Effector CD4-positive, alpha-beta T cell (primary cell): ENCODE measurements around the gene GPR143. TPM values are rescaled to one million over a fixed set of nuclear protein-coding genes. Genes with fewer than 3 reads are reported as not detected.
"Not testable (repeated sequence)": the region's sequence is repeated elsewhere in the genome, so short reads cannot be mapped to it uniquely, and the experiment has no call there.

Source experiments
- DNase-seq: peaks from one replicate; pipeline ENCODE4 v3.0.0-alpha.2; 2020
- total RNA-seq: gene quantifications from one replicate; lab custom pipeline; 2026; lab: John Stamatoyannopoulos, UW

Gene GPR143
- total RNA-seq: not detected

DNA sequence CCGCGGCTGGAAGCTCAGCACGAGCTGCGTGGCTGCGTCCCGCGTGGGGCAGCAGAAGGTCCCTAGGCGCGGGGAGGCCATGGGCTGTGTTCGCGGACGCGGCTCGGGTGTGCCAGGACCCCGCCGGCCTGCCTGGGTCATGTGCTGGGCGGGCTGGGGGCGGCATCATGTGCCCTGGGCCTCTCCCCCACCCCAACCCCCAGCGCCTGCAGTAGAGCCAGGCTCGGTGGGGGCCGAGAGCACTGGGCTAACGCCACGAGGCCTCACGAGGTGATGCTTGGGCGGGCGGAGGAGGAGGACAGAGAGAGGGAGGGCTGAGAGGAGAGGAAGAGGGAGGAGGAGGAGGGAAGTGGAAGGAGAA lies at the start of gene GPR143:
Gene GPR143, minus strand, starts transcription at position 111 of the 361 bp plus-strand sequence. Its CDS starts 30 bp downstream, at position 81.
- no peak for DNase-seq

DNA sequence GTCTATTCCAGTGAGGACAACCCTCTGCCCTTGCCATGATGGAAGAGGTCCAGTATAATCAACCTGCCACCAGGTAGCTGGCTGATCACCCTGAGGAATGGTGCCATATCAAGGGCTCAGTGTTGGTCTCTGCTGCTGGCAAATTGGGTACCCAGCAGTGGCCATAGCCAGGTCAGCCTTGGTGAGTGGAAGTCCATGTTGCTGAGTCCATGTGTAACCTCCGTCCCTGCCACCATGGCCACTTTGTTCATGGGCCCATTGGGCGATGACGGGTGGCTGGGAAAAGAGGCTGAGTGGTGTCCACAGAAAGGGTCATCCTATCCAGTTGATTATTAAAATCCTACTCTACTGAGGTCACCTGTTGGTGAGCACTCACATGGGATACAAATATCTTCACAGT lies 45.4 kb upstream of the GPR143 start:
- DNase-seq: not testable (repeated sequence)

DNA sequence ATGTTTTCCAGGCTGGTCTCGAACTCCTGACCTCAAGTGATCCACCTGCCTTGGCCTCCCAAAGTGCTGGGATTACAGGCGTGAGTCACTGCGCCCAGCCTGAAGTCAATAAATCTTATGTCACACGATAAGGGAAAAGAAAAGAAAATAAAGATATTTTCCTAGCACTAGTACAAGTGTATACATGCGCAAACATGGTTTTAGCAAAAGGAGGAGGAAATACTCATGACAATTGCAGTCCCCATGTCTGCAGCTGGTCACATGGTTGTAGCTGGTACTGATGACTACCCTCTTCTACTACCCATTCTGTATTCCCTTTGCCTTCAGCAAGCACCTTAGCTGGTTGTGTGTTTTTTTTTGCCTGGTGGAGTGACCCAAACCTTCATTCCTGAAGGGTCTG lies 44.2 kb upstream of the GPR143 start:
- not testable (repeated sequence) for DNase-seq

DNA sequence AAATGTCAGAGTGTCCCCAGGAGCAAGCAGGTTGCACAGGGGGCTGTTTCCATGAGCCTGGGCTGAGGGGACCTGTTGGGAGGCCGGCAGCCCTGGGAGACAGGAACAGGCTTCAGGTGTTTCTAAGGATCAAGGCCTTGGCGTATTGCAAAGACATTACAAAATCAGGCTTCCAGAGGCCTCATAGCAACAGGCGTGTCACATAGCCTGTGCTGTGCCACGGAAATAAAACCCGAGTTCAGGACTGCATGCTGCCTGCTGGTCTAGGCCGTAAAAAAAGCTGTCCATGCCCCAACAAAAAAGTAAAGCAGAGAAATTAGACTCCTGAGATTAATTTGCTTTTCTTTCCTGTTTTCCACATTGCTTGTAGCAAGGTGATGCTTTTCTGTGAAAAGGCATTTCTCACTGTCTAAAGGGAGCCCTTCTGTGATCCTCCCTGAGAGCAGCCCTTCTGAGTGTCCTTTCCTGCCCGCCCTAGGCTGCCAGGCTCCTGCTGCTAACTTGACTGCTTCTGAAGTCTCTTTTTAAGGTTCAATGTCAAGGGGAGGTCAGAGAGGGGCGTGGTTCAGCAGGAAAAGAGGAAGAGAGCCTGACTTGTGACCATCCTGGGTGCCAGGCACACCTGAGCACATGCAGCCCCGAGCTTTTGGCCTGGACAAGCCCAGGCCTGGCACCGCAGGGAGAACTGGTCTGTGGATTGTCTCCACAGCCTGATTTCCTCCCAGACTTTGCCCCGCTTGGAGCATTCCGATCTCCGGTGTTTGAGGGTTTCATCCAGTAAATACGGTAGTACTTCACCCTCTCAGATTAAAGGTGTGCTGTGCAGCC lies 41.9 kb upstream of the GPR143 start:
- DNase-seq: no peak

DNA sequence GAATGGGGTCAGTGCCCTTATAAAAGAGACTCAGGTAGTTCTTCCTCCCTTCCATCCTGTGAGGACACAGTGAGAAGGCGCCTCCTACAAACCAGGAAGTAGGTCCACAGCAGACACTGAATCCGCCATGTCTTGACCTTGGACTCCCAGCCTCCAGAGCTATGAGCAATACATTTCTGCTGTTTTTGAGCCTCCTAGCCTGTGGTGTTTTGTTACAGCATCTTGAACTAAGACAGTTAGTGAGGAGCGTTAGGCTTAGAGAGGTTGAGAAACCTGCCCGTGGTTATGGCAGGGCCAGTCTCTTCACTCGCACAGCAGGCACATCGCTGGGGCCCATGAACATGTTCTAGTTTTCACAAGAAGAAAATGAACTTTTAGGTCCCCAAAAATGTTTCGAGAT lies 40.3 kb upstream of the GPR143 start:
- DNase-seq: no peak

DNA sequence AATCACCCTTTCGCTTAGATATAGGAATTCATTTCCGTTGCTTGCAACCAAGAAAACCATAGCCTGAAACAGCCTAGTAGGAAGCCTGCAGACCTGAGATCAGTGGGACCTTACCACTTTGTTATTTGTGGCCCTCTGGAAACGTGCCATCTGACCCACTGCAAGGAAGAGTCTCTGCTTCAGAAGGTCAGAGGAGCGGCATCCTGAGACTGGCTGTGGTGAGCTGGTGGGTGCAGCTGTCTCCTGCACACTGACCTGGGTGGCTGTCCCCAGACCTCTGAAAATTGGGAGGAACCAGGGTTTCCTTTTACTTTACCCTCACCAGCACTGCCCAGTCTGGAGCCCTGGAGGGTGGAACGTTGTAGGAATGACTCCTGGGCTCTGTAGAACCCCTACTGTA lies 38.8 kb upstream of the GPR143 start:
- DNase-seq: no peak

DNA sequence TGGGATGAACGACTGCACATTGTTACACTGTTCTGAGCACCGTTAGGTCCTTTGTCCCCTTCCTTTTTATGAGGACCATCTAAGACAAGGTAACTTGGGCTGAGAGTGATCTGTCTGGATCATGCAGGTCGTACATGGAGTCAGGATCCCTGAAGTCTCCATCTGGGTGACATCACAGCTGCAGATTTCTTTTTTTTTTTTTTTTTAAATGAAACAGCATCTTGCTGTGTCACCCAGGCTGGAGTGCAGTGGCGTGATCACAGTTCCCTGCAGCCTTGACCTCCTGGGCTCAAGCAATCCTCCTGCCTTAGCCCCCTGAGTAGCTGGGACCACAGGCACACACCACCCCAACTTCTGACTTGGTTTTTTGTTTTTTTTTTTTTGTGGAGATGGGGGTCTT lies 37.1 kb upstream of the GPR143 start:
- DNase-seq: no peak

DNA sequence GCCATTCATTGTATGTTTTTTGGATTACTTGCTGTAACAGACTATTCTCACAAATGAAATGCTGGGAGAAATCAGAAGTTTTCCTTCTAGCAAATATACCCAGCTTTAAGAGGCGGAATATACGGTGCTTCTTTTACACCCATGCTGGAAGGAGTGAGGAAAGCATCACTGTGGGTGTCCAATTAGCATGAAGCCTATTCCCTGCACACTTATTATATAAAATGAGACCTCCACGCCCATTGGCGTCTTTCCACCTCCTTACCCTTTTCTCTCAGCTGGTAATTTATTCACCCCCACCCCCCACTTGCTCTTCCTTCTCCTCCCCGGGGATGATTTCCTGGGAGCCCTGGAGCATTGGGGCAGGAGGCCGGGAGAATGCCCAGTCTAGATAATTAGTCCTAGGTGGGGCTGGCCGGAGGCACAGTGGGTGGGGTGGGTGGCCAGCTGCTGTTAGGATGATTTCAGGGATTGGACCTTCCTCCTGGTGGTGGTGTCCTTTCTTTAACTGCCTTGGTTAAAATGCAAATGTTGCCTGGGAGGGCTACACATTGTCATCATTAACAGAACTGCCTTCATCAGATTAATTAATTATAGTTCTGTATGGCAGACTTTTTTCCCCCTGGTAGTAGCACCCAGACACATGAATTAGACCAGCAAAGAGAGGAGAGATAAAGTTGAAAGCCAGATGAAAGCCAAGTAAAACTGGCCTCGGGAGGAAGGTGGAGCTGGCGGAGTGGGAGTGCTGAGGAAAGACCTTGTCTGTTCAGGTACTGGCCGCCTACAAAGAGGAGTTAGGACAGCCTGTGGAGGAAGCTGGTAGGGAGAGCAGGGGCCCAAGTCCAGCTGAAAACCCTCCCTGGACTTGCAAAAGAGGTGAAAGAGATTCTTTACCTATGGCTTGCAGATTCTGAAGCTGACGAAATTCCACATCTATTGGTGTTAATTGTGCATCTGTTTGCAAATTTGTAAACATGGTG lies 32.0 kb upstream of the GPR143 start:
- DNase-seq: no peak

DNA sequence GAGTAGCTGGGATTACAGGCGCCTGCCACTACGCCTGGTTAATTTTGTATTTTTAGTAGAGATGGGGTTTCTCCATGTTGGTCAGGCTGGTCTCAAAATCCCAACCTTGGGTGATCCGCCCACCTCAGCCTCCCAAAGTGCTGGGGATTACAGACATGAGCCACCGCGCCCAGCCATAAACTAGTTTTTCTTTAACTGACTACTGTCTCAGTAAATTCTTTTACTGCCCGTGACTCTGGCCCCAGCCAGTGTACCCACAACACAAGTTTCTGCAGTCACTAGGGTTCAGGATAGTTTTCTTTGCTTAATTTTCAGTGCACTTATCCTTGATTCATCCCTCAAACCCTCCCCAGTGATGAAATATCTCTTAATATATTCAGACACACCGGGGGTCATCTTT lies 28.8 kb upstream of the GPR143 start:
- no peak for DNase-seq

DNA sequence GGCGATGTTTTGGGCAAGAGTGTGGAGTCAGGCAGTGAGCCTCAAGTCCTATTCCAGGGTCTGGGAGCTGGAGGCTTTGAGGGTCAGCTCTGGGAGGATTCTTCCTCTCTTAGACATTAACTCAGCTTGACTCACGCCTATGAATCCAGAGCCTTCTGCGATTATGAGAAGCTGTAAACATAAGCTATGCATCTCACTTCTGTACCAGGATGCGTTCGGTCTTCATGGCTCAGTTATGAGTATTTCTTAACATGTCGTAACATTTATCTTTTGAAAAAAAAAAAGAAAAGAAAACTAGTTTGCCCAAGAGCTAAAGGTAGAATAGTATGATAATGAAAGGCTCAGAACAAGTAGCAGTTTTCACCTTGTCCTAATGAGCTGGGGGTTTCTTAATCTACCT lies 25.2 kb upstream of the GPR143 start:
- DNase-seq: no peak

DNA sequence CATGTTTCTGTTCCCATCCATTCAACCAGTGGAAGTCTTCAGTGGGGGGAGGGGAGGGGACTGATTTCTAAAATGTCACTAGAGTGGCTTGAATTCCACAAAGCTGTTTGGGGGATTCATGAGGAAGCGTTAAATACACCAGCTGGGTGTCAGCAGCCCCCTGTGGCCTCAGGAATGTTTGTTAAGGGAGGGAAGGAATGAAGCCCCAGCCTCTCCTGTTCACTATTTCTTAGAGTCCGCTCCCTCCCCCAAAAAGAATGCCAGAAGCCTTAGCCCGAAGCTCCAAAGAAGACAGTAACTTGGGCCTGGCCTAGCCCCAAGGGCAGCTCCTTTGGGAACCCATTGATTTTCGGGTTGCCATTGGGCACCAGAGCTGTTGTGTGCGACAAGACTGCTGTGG lies 23.9 kb upstream of the GPR143 start:
- DNase-seq: no peak

DNA sequence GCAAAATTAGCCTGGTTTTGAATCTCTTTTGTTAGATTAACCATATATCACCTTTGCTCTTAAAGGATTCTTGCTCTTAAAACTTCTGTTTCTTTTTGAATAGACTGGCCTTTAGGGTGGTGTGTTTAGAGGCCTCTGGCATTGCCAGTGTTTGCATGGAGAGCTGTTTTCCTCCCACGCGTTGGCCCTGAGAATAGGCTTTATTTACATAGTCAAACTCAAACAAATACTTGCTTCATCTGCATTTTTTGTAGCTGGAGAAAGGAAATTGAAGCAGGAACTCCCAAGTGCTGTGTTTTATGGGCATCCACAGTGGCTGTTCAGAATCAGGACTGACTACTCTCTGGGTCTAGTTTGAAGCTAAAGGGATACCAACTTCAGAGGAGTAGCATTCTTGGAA lies 23.3 kb upstream of the GPR143 start:
- no peak for DNase-seq

DNA sequence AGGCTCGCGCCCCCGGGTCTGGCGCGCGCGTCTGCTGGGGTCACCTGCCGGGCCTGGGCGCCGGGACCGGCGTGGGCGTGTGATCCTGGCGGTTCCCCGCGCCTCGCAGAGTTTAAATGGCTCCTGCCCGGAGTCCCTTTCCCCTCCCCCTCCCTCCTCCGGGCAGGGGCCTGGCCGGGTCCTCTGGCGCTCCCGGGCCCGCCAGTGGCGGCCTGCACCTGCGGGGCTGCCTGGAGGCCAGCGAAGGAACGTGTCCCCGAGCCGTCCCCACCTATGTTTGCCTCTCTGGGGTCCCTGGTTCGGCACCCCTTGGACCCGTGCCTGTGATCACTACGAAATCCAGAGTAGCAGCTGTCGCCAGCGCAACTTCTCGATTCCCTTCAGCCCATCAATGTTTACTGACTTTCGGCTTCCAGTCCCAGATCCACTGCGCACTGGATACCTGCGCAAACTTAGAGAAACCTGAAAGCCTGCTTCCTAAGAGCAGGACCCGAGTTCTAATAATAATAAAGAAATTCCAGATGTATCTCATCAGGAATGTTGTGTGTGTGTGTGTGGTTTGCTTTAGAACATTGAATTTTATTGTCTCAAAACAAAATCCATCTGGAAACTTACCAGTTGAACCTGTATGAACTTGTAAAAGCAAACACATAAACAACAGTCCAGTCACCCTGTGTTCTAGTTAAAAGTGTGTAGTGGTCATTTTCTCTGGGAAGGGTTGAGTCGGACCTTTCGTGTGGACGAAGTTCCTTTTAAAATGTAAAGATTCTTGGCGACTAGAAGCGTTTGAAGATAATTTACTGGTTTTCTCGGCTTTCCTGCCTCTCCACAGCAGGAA lies 21.4 kb upstream of the GPR143 start:
- no peak for DNase-seq

DNA sequence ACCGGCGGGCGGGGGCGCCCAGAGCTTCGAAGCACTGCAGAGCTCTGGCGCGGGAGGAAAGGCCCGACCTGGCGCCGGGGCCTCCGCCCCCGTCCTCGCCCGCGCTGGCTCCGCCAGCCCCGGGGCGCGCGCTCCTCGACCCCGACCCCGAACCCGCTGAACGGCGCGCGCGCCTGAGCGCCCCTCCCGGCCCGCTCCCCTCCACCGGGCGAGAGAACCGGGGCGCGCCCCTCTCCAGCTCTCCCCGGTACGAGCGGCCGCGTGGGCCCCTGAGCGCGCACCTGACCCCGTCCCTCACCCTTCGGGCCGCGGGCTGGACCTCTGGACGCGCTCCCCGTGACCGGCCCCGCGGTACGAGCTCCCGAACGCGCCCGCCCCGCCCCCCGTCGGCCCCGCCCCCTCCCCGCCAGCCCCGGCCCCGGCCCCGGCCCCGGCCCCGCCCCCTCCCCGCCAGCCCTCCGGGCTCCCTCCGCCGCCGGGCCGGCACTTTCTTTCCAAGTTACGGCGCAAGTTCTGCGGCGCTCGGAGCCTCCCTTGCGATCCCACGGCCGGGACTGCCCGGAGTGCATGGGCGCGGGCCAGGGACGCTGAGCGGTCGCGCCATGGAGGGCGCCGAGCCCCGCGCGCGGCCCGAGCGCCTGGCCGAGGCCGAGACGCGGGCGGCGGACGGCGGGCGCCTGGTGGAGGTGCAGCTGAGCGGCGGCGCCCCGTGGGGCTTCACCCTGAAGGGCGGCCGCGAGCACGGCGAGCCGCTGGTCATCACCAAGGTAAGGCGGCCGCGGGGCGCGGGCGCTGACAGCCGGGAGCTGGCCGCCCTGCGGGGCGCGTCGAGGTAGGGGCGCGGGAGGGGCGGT lies 20.5 kb upstream of the GPR143 start, which contains the start of gene SHROOM2:
Gene SHROOM2, plus strand, starts transcription at position 486 of the 854 bp plus-strand sequence. Its CDS starts 117 bp downstream, at position 603.
- DNase-seq: no peak

DNA sequence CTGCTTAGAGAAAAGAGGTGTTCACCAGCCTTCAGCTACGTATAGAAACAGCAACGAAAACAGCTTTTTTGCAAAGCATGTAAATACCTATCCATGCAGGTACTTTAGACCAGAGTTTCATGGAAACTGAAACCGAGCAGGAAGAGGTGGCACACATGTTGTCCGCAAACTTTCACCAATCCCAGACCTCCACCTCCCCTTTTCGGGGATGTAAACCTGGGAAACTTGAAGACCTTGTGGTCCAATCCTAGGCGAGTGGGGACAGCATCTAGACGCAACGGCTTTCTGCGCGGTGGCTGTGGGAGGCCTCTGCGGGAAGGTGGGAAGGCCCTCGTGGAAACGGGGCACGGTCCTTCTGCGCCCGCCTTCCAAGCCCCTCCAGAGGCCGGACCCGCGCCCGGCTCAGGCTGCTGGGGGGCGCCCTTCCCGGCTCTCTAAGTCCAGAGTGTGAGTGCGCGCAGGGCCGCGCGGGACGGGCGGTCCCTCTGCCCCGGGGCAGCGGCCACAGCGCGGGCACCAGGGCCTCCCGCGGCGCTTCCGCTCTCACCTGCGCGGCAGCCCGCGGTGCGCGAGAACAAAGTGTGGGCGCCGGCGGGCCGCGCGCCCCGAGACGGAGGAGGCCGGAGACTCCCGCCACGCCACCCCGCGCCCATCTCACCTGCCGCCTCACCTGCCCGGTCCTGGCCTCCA lies 19.8 kb upstream of the GPR143 start:
- DNase-seq: no peak

DNA sequence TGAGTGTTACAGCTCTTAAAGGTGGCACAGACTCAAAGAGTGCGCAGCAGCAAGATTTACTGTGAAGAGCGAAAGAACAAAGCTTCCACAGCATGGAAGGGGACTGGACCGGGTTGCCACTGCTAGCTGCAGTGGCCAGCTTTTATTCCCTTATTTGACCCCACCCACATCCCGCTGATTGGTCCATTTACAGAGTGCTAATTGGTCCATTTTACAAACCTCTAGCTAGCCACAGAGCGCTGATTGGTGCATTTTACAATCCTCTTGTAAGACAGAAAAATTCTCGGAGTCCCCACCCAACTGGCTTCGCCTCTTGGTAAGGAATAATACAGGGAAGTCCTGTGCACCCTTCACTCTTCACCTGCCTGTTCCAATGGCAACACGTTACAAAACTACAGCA lies 18.7 kb upstream of the GPR143 start:
- DNase-seq: no peak

DNA sequence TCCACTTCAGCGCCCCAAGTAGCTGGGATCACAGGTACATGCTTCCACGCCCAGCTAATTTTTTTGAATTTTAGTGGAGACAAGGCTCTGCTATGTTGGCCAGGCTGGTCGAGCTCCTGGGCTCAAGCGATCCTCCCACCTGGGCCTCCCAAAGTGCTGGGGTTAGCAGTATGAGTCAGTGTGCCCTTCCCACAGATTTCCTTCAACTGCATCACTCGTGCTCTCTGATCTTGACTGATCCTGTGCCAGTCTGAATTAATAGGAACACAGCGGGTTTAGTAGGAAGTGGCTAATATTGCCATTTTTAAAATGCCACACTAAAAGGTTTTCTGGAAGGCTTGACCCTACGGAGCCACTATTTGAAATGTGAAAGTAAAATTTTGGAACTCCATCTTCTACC lies 16.3 kb upstream of the GPR143 start:
- DNase-seq: no peak

DNA sequence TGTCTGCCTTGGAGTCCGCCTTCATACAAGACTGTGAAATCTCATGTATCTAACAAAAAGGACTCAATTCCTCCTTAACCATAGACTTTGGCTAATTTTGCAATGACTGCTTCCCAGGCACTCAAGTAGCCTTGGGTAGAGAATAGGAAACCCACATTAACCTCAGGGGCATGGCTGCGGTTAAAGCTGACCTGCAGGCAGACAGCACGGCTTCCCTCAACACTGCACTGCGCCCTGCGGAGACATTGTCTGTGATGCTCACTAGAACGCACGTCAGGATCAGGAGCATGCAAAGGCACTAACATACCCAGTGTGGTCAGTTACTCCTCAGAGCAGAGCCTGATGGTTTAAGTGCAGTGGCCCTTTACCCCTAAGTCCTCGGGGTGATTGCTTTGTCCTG lies 10.3 kb upstream of the GPR143 start:
- no peak for DNase-seq

DNA sequence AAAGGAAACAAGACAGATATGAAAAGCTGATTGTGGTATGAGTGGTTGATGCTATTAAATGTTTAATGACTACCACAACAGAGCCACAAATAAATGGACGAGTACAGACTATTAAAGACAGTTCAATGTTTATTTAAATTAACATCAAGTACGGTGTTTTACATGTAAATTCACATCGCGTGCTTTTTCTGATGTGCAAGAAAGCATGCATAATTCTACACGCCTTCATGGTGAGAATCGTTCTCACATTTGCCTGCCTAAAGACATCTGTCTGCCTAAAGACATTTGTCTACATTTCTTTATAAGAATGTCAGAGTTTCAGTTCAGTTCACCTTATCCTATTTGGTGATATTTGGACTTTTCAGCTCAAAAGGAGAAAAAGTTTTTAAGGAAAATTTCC lies 7.3 kb upstream of the GPR143 start:
- no peak for DNase-seq

DNA sequence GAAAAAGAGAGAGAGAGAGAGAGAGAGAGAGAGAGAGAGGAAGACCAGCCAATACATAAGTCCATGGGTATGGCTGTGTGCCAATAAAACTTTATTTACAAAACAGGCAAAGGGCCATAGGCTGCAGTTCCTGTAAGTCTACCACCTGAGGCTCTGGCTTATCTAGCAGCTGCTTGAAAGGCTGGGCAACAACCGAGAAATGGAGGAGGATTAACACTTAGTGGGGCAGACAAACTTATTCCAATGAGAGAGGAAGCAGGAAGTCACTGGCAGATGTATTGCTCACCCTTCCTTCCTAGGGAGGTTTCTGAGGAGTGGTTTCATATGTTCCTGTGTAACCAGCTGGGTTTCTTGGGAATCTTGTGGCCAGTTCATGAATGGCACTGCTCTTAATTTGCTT lies 4.7 kb upstream of the GPR143 start:
- no peak for DNase-seq

DNA sequence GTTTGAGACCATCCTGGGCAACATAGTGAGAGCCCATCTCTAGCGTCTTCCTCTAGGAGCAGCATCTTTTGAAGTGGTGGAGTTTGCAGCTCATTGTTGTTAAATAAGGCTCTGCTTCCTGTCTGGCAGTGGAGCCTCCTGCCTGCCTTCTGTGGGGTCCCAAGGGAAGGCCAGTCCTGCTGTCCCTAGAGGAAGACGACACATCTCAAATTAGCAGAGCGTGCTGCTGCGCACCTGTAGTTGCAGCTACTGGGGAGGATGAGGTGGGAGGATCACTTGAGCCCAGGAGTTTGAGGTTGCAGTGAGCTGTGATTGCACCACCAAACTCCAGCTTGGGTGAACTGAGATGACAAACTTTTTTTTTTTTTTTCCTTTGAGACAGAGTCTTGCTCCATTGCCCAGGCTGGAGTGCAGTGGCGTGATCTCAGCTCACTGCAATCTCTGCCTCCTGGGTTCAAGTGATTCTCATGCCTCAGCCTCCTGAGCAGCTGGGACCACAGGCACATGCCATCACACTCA lies 2.7 kb upstream of the GPR143 start:
- DNase-seq: not testable (repeated sequence)
